Transverse colon (tissue), 4 donors: ENCODE measurements around the gene RASSF4. TPM values are rescaled to one million over a fixed set of nuclear protein-coding genes. Genes with fewer than 3 reads are reported as not detected.

ENCODE experiments used
- DNase-seq: peaks from one replicate; pipeline ENCODE4 v3.0.0-alpha.2; 2019
- H3K27ac ChIP-seq, 4 donors: fragments of 200-600 bp; sonication (generic); 2 replicates each; pipeline ENCODE4 v1.5.1; 2016 to 2018; ENCODE audit warnings: inconsistent platforms in 4 of 4
- H3K27me3 ChIP-seq: fragments of 200-600 bp; sonication (generic); 2 replicates; pipeline ENCODE4 v1.5.1; 2017; ENCODE audit warnings: inconsistent platforms
- H3K36me3 ChIP-seq, 4 donors: fragments of 200-600 bp; sonication (generic); 2 replicates each; pipeline ENCODE4 v1.5.1; 2017 to 2019; ENCODE audit warnings: inconsistent platforms in 4 of 4
- H3K4me1 ChIP-seq, 4 donors: fragments of 200-600 bp; sonication (generic); 2 replicates each; pipeline ENCODE4 v1.5.1; 2017 to 2020; ENCODE audit warnings: inconsistent platforms in 4 of 4
- H3K4me3 ChIP-seq, 4 donors: fragments of 200-600 bp; sonication (generic); 1 replicate in 1 of 4; 2 replicates in 3 of 4; pipeline versions ENCODE4 v1.5.1 to v1.6.1; 2017 to 2019; ENCODE audit warnings: inconsistent platforms in 4 of 4
- H3K9me3 ChIP-seq, 2 donors: fragments of 200-600 bp; sonication (generic); 2 replicates each; pipeline ENCODE4 v1.5.1; 2017 to 2019; ENCODE audit warnings: inconsistent platforms in 2 of 2
- CTCF ChIP-seq, 5 experiments: fragments of 200-600 bp in 3 of 5; fragments of 450-650 bp in 2 of 5; sonication (generic) in 3 of 5; IDR thresholded peaks; 1 replicate in 2 of 5; 2 replicates in 3 of 5; pipeline ENCODE4 v1.5.1; 2016 to 2017; ENCODE audit warnings: antibody characterized with exemption in 5 of 5, inconsistent platforms in 3 of 5, mild to moderate bottlenecking in 2 of 5, moderate library complexity in 1 of 5
- EP300 ChIP-seq: sonication (generic); formaldehyde crosslinking; IDR thresholded peaks from one replicate; pipeline ENCODE4 v1.6.1; 2017; ENCODE audit warnings: antibody characterized with exemption, low read depth
- POLR2A ChIP-seq: fragments of 450-650 bp; IDR thresholded peaks from one replicate; pipeline ENCODE4 v1.6.1; 2016; ENCODE audit warnings: antibody characterized with exemption, mild to moderate bottlenecking, moderate library complexity
- POLR2AphosphoS5 ChIP-seq, 3 donors: sonication (generic); formaldehyde crosslinking; IDR thresholded peaks; one replicate each; pipeline ENCODE4 v1.6.1; 2016; ENCODE audit warnings: antibody characterized with exemption in 3 of 3
- whole genome bisulfite sequencing, 2 donors: methylation state at CpG; one replicate each; pipeline ENCODE4 v1.1.5; 2018; ENCODE audit warnings: low coverage in 1 of 2; 5-methylcytosine and 5-hydroxymethylcytosine counted together
- in situ Hi-C, 4 donors: fragments of 200-750 bp; cut with MboI; loops; one replicate each; pipeline versions ENCODE4 v1.15.0 to v1.15.1; 2017; ENCODE audit warnings: low sequenced_read_pairs in 3 of 4, low pct_ligation_motif_present in 1 of 4, low pct_unique_long_range_greater_than_20kb in 1 of 4
- intact Hi-C: fragments of 100-400 bp; cut with DNase I; formaldehyde crosslinking; loops from one replicate; pipeline ENCODE4 v1.15.1; 2023; ENCODE audit warnings: low total_unique reads
- total RNA-seq, 4 donors: library from RNA; depleted of rRNA; stranded (reverse); fragments of >200 nt; gene quantifications; one replicate each; pipeline ENCODE4 v1.1.0, GENCODE V29; 2016

The RASSF4 gene
- total RNA-seq, 4 donors from 2014 or later: 26.8 to 37.8 (median 27.5) TPM

GRCh38 chr10:44992732-44993225 is 33.2 kb downstream of the RASSF4 start:
- Histone ChIP-seq H3K36me3 (no peaks in the 10 kb centered on the region), H3K27ac (peak overlapping the region in 1 of 4 donors; percentile 86), H3K4me3 (no peak overlapping the region), H3K9me3 (no peaks in the 10 kb centered on the region), H3K27me3 (no peaks in the 10 kb centered on the region), H3K4me1 (peaks cover 14 to 39% (median 20%) of the 10 kb centered on the region in 4 donors)
- TF ChIP-seq POLR2A (no peak), EP300 (no peak), POLR2AphosphoS5 (IDR thresholded peaks at IDR 0.05) (no peak), CTCF (IDR thresholded peaks at IDR 0.05) (no peak)
- intact Hi-C loops (no loop called here), in situ Hi-C loops (no loop called here)
- DNase-seq: no peak
- 92% methylated on average over 8 of the region's 8 CpGs; no CpG with 5 or more reads in 1 of the 2 donors for WGBS, 2 donors

- no peaks in the 10 kb centered on the region for H3K9me3 ChIP-seq
- in situ Hi-C loops: no loop called here
- DNase-seq: no peak
- TF ChIP-seq POLR2AphosphoS5 (IDR thresholded peaks at IDR 0.05) (no peak), EP300 (no peak), CTCF (IDR thresholded peaks at IDR 0.05) (no peak), POLR2A (no peak)
- WGBS, 2 donors: 95% methylated on average over 14 of the region's 14 CpGs; no CpG with 5 or more reads in 1 of the 2 donors
- intact Hi-C loops: no loop called here
- H3K36me3 ChIP-seq: no peaks in the 10 kb centered on the region
- peaks cover 14 to 40% (median 20%) of the 10 kb centered on the region in 4 donors for H3K4me1 ChIP-seq
- H3K27ac ChIP-seq: peak overlapping the region; percentile 23 to 86 (median 58)
- no peak overlapping the region for H3K4me3 ChIP-seq
- no peaks in the 10 kb centered on the region for H3K27me3 ChIP-seq
Measured at GRCh38 chr10:44993226-44993921, 33.8 kb downstream of the RASSF4 start.

- in situ Hi-C loops: no loop called here
- peaks cover 14 to 40% (median 20%) of the 10 kb centered on the region in 4 donors for H3K4me1 ChIP-seq
Measured at GRCh38 chr10:44993922-44994751, 34.5 kb downstream of the RASSF4 start.

GRCh38 chr10:44994752-44995530 is 35.3 kb downstream of the RASSF4 start:
- DNase-seq: no peak
- Histone ChIP-seq H3K36me3 (no peaks in the 10 kb centered on the region), H3K27ac (peak overlapping the region; percentile 79 to 86 (median 83)), H3K4me3 (no peak overlapping the region), H3K27me3 (no peaks in the 10 kb centered on the region), H3K9me3 (no peaks in the 10 kb centered on the region), H3K4me1 (peaks cover 14 to 41% (median 21%) of the 10 kb centered on the region in 4 donors)
- in situ Hi-C loops (no loop called here), intact Hi-C loops (no loop called here)
- TF ChIP-seq CTCF (IDR thresholded peaks at IDR 0.05) (no peak), POLR2A (no peak), POLR2AphosphoS5 (IDR thresholded peaks at IDR 0.05) (no peak), EP300 (no peak)
- 89% methylated on average over 9 of the region's 9 CpGs; no CpG with 5 or more reads in 1 of the 2 donors for WGBS, 2 donors

More at GRCh38 chr10:44993922-44994751, 34.5 kb downstream of the RASSF4 start:
- no peak for TF ChIP-seq POLR2A
- TF ChIP-seq EP300: no peak
- no peak for TF ChIP-seq POLR2AphosphoS5 (IDR thresholded peaks at IDR 0.05)
- no peak for DNase-seq
- no peaks in the 10 kb centered on the region for H3K36me3 ChIP-seq
- H3K27ac ChIP-seq: peak overlapping the region; percentile 38 to 86 (median 82)
- WGBS, 2 donors: 84 to 87% methylated on average over 5 to 11 of the region's 11 CpGs
- no peaks in the 10 kb centered on the region for H3K27me3 ChIP-seq
- H3K9me3 ChIP-seq: no peaks in the 10 kb centered on the region
- no peak overlapping the region for H3K4me3 ChIP-seq
- intact Hi-C loops: no loop called here
